HepG2 (cell line): ENCODE results near the gene NCKIPSD. TPM values are rescaled to one million over a fixed set of nuclear protein-coding genes. Genes with fewer than 3 reads are reported as not detected.

Experiments used
- AHDC1 ChIP-seq: sonication (generic); formaldehyde crosslinking; IDR thresholded peaks from 2 replicates; pipeline ENCODE4 v1.5.1; 2020; ENCODE audit warnings: mild to moderate bottlenecking, missing genetic modification reagents, borderline replicate concordance
- CCDC6 ChIP-seq: sonication (generic); formaldehyde crosslinking; IDR thresholded peaks from 2 replicates; pipeline ENCODE4 v1.8.1; 2022; ENCODE audit warnings: mild to moderate bottlenecking, missing genetic modification reagents, moderate library complexity
- FOXM1 ChIP-seq: sonication (generic); formaldehyde crosslinking; IDR thresholded peaks from 2 replicates; pipeline ENCODE4 v1.5.0; 2020; ENCODE audit warnings: missing genetic modification reagents
- GLMP ChIP-seq: sonication (generic); formaldehyde crosslinking; IDR thresholded peaks from 2 replicates; pipeline ENCODE4 v1.9.0; 2021; ENCODE audit warnings: missing genetic modification reagents, mild to moderate bottlenecking, borderline replicate concordance
- MYPOP ChIP-seq: sonication (generic); formaldehyde crosslinking; IDR thresholded peaks from 2 replicates; pipeline ENCODE4 v1.8.1; 2023; ENCODE audit warnings: mild to moderate bottlenecking, moderate library complexity, missing genetic modification reagents
- PBX2 ChIP-seq: IDR thresholded peaks from 2 replicates; pipeline ENCODE4 v1.6.1; 2016; ENCODE audit warnings: control low read depth
- PTBP1 ChIP-seq: fragments of 200-400 bp; formaldehyde crosslinking; IDR thresholded peaks from 2 replicates; pipeline ENCODE4 v1.6.1; 2018; ENCODE audit warnings: low read length, low read depth; ENCODE audit not compliant: poor library complexity, severe bottlenecking
- SALL2 ChIP-seq: sonication (generic); formaldehyde crosslinking; IDR thresholded peaks from 2 replicates; pipeline ENCODE4 v1.8.1; 2023; ENCODE audit warnings: mild to moderate bottlenecking, missing genetic modification reagents, inconsistent platforms
- TAF15 ChIP-seq: fragments of 200-400 bp; formaldehyde crosslinking; IDR thresholded peaks from one replicate; pipeline ENCODE4 v1.6.1; 2018; ENCODE audit warnings: mild to moderate bottlenecking, low read depth, low read length; ENCODE audit not compliant: poor library complexity, severe bottlenecking
- TCF7 ChIP-seq: sonication (generic); IDR thresholded peaks from 2 replicates; pipeline ENCODE4 v1.6.1; 2016; ENCODE audit warnings: antibody characterized with exemption, low read depth
- ZFP36L1 ChIP-seq: sonication (generic); formaldehyde crosslinking; IDR thresholded peaks from 2 replicates; pipeline ENCODE4 v1.8.0; 2022; ENCODE audit warnings: mild to moderate bottlenecking, missing genetic modification reagents, moderate library complexity
- ZNF224 ChIP-seq: sonication (generic); formaldehyde crosslinking; IDR thresholded peaks from 2 replicates; pipeline ENCODE4 v1.5.0; 2020; ENCODE audit warnings: mild to moderate bottlenecking, missing genetic modification reagents
- ZNF296 ChIP-seq: sonication (generic); formaldehyde crosslinking; conservative IDR thresholded peaks from 2 replicates; pipeline ENCODE4 v1.5.0; 2020; ENCODE audit warnings: mild to moderate bottlenecking, missing genetic modification reagents
- ZNF503 ChIP-seq: sonication (generic); formaldehyde crosslinking; IDR thresholded peaks from 2 replicates; pipeline ENCODE4 v1.4.0; 2020; ENCODE audit warnings: missing genetic modification reagents
- ZNF543 ChIP-seq: sonication (generic); formaldehyde crosslinking; IDR thresholded peaks from 2 replicates; pipeline ENCODE4 v1.4.0; 2020; ENCODE audit warnings: mild to moderate bottlenecking, missing genetic modification reagents
- ZNF562 ChIP-seq: sonication (generic); formaldehyde crosslinking; IDR thresholded peaks from 2 replicates; pipeline ENCODE4 v1.8.0; 2022; ENCODE audit warnings: missing genetic modification reagents, borderline replicate concordance
- ZNF670 ChIP-seq: sonication (generic); formaldehyde crosslinking; IDR thresholded peaks from 2 replicates; pipeline ENCODE4 v1.8.0; 2022; ENCODE audit warnings: mild to moderate bottlenecking, missing genetic modification reagents, borderline replicate concordance
- polyA plus RNA-seq, 8 experiments: library from polyadenylated mRNA; depleted of rRNA in 3 of 8; stranded (reverse) in 7 of 8; unstranded in 1 of 8; fragments of >200 nt; fragmentation: Illumina TruSeq in 4 of 8; extraction: Trizol in 4 of 8; gene quantifications; 2 replicates each; pipeline versions ENCODE4 v1.2.1 to v1.2.3, GENCODE V29; 2011 to 2016; ENCODE audit warnings: low read depth in 4 of 8, missing spikeins in 1 of 8, mixed read lengths in 1 of 8; ENCODE audit not compliant: insufficient read depth in 1 of 8
- total RNA-seq, 5 experiments: library from RNA; depleted of rRNA; stranded (reverse); fragments of >200 nt; fragmentation: Illumina TruSeq; extraction: Trizol; gene quantifications; 2 replicates each; pipeline ENCODE4 v1.2.3, GENCODE V29; 2016; ENCODE audit warnings: low read depth in 1 of 5

NCKIPSD gene
- total and polyA plus RNA-seq, 2 of the 13 experiments (the other 11 are each of a cell fraction or from before 2014, with no cell fraction given): 13.5 to 35.2 TPM

- no peak; the same call in 1 of the 2 replicates for TF ChIP-seq AHDC1 (CRISPR knock-in tag)
- no peak; the same call in 1 of the 2 replicates for TF ChIP-seq ZNF562 (CRISPR knock-in tag)
- peak; percentile 58; the same call in 1 of the 2 replicates for TF ChIP-seq MYPOP (CRISPR knock-in tag)
- TF ChIP-seq TCF7: no peak
- 0 out of 2 replicates have a peak, but pooled peaks have one; percentile 60 for TF ChIP-seq ZFP36L1
- 0 out of 2 replicates have a peak, but pooled peaks have one; percentile 24 for TF ChIP-seq ZNF224 (CRISPR knock-in tag)
- TF ChIP-seq PBX2 (CRISPR knock-in tag): 0 out of 2 replicates have a peak, but pooled peaks have one; percentile 4
- no peak; the same call in 1 of the 2 replicates for TF ChIP-seq CCDC6 (CRISPR knock-in tag)
- peak; percentile 73; the same call in 1 of the 2 replicates for TF ChIP-seq ZNF543 (CRISPR knock-in tag)
- 0 out of 2 replicates have a peak, but pooled peaks have one; percentile 59 for TF ChIP-seq ZNF670 (CRISPR knock-in tag)
- TF ChIP-seq ZNF503: no peak
- peak; percentile 58 for TF ChIP-seq SALL2
- no peak for TF ChIP-seq GLMP (CRISPR knock-in tag)
- no peak for TF ChIP-seq PTBP1
- no peak for TF ChIP-seq ZNF296 (CRISPR knock-in tag)
- TF ChIP-seq TAF15: peak; percentile 40
- TF ChIP-seq FOXM1 (CRISPR knock-in tag): no peak
These were observed 22.0 kb downstream of the NCKIPSD start (continued) for GRCh38 chr3:48663489-48664312.
